Measurements from ENCODE around the gene HK2.

The HK2 gene

DNA sequence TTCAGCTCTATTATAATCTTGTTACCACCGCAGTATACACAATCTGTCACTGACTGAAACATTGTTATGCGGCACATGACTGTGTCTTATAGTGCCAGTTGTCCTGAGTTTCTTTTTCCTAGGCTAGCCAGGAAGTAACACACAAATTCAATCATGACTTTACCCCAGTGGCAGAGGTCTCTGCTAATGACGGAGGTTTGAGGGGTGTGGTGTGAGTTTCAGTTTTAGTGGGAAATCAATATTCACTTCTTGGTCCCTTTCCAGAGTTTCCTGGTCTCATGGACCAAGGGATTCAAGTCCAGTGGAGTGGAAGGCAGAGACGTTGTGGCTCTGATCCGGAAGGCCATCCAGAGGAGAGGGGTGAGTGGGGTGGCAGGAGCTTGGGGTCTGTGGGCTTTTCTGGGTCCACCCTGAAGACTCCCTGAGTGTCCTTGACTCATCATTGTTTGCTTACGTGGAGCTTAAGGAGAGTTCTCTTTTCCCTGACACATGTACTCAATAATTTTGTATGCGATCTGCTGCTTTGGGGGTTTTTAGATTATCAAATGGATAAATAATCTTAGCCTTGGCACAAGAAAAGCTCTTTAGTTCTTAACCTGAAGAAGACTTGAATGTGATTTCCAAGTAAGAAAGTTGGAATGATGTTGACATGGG, 39.2 kb downstream of the HK2 start:
- peak overlapping the region in 1 of 21 experiments; percentile 64 for H3K27ac ChIP-seq
- no peak overlapping the region for H3K4me3 ChIP-seq

DNA sequence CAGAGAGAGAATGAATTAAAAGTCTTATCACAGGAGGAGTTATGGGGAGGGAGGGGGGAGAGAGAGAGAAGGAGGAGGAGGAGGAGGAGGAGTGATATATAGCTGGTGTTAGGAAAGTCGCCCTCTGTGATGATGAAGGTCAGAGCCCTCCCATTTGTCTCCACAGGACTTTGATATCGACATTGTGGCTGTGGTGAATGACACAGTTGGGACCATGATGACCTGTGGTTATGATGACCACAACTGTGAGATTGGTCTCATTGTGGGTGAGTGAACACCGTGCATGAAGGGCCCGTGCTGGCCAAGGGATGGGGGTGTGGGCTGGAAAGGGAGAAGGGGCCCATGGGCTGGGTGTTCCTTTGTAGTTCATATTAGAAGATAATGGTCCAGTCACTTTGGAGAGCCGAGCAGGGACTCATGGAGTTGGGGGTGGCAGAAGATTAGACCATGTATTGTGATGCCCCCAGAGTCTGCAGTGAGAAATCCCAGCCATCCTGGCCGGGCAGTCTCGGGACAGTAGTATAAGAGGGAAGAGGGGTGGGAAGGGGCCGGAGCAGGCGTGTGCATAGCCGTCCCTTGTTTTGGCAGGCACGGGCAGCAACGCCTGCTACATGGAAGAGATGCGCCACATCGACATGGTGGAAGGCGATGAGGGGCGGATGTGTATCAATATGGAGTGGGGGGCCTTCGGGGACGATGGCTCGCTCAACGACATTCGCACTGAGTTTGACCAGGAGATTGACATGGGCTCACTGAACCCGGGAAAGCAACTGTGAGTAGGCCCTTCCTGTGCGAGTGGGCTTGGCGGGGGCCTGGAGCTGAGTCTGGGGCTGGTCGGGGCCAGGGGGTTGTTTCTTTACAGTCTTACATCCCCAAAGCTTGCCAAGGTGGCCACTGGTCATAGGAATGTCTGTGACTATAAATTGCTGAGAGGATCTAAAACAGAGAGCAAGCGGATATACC, 40.0 kb downstream of the HK2 start:
- no peak overlapping the region for H3K4me3 ChIP-seq
- peak overlapping the region in 11 of 21 experiments; percentile 8 to 71 (median 50) for H3K27ac ChIP-seq

DNA sequence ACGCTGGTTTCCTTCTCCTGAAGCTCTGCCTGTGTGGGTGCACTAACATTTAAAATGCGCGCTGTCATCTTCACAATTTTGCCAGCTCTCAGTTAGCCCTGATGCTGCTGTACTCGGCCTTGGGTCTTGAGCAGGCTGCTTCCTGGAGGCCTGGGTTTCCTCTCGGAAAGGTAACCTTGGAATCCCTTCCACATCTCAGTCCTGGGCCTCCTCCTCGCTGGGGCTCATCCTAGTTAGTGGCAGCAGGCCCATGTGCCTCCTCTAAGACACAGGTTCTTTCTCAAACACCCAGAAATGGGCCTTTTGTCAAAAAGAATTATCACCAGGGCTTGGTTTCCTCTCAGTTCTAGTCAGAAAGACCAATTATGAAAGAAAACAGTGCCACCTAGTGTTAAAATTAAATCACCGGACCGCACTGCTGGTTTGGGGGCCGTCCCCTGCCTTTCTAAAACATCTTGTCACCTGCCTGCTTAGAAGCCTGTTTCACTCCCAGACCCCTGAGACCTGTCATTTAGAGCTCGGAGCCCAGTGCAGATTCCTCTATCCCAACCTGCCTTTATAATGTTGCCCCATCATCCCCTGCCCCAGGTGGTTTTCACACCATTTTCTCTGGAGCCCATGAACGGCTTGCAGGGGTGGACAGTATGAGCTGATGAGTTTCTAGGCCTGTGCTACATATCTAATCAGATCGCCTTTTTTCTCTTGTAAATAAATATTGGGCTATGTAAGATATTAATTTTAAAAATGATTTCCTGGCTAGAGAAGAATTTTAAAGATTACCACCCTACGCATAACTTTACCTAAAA, 42.4 kb downstream of the HK2 start:
- H3K27ac ChIP-seq = peak overlapping the region in 12 of 21 experiments; percentile 8 to 71 (median 56)
- H3K4me3 ChIP-seq = no peak overlapping the region

DNA sequence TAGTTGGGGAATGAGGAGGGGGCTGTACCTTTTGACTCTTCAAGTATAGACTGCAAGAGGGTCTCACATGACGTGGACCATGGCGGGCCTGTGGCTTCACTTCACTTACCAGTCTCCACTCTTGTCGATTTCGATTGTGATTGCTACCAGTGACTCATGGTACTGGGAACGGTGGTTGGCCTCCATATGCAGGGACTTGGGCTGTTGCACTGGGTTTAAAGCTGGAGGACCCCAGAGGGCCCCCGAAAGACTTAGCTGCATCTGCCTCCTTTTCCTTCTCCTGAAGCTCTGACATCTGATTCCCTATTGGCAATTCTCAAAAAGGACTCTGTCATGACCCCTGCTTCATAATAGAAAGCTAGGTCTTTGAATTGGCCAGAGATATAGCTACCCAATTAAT, 43.4 kb downstream of the HK2 start:
- Histone ChIP-seq H3K27ac (no peak overlapping the region), H3K4me3 (no peak overlapping the region)

- no peak overlapping the region for H3K4me3 ChIP-seq
Measured at GRCh38 chr2:74877781-74878433, 44.0 kb downstream of the HK2 start.

DNA sequence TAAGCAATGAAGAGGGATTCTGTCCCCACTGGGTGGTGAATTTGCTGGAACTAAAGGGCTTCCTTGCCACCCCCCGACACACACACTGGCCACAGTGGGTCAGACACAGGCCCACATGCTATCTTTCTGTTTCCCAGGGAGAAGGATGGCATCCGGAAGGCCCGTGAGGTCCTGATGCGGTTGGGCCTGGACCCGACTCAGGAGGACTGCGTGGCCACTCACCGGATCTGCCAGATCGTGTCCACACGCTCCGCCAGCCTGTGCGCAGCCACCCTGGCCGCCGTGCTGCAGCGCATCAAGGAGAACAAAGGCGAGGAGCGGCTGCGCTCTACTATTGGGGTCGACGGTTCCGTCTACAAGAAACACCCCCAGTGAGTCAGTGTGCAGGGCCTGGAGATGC, 44.6 kb downstream of the HK2 start:
- no peak overlapping the region for H3K27ac ChIP-seq
- no peak overlapping the region for H3K4me3 ChIP-seq

More at GRCh38 chr2:74877781-74878433, 44.0 kb downstream of the HK2 start:
- H3K27ac ChIP-seq = no peak overlapping the region

DNA sequence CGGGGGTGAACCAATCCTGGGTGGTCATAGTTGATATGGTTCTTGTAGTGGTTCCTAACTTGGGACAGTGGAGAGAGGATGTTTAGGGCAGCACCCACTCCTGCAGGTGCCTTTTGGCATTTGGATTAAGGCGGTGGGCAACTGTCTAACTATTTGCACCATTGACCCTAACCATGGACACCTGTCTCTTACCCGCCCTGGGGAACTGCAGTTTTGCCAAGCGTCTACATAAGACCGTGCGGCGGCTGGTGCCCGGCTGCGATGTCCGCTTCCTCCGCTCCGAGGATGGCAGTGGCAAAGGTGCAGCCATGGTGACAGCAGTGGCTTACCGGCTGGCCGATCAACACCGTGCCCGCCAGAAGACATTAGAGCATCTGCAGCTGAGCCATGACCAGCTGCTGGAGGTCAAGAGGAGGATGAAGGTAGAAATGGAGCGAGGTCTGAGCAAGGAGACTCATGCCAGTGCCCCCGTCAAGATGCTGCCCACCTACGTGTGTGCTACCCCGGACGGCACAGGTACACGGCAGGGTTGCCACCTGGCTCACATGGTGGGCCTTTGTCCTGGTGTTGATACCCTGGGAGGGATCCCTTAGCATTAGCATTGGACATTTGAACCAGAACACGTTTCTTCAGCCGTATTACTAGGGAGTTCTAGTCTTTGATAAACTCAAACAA, 46.3 kb downstream of the HK2 start:
- no peak overlapping the region for H3K27ac ChIP-seq
- no peak overlapping the region for H3K4me3 ChIP-seq

GRCh38 chr2:74881176-74881575, 47.2 kb downstream of the HK2 start:
- Histone ChIP-seq H3K4me3 (no peak overlapping the region), H3K27ac (no peak overlapping the region)

- Histone ChIP-seq H3K27ac (no peak overlapping the region), H3K4me3 (no peak overlapping the region)
Measured at GRCh38 chr2:74881626-74882298, 47.8 kb downstream of the HK2 start.

- no peak overlapping the region for H3K27ac ChIP-seq
- no peak overlapping the region for H3K4me3 ChIP-seq
Measured at GRCh38 chr2:74882299-74882687, 48.4 kb downstream of the HK2 start.

- Histone ChIP-seq H3K27ac (no peak overlapping the region), H3K4me3 (no peak overlapping the region)
Measured at GRCh38 chr2:74883011-74883410, 49.1 kb downstream of the HK2 start.

DNA sequence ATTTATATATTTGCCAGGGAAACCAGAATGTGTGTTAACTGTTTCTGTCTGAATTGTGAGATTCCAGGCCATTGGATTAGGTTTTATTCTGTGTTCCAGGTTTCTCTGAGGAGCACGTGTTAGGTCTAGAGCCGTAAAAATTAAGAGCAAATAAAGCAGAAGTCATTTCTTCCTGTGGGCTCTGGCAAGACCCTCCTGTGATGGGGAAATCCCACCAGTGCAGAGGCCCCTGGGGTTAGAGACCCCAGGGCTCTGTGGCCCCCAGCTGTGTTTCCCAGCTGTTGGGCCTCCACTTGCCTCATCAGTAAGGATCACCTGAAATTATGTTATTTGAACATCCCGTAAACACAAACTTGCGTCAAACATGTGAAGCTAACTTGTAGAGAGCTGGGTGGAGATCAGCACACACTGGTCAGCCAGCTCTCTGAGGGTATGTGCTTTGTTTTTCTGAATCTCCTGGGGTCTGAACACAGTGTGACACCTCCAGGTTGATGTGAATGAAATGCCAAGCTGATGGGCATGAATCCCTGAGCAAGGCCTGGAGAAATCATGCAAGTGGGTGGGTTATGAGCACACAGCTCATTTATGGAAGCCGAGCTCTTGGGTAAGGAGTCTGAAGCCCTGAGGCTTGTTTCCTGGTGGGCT, 50.3 kb downstream of the HK2 start:
- no peak overlapping the region for H3K27ac ChIP-seq
- no peak overlapping the region for H3K4me3 ChIP-seq

- no peak overlapping the region for H3K27ac ChIP-seq
Measured at GRCh38 chr2:74884866-74885265, 50.9 kb downstream of the HK2 start.

DNA sequence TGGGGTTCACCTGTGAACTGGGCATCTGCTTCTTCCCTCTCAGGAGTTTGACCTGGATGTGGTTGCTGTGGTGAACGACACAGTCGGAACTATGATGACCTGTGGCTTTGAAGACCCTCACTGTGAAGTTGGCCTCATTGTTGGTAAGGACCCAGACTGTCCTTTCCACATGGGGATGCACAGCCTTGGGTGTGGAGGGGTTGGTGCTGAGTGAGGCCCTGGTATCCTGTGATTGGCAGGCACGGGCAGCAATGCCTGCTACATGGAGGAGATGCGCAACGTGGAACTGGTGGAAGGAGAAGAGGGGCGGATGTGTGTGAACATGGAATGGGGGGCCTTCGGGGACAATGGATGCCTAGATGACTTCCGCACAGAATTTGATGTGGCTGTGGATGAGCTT, 52.3 kb downstream of the HK2 start:
- no peak overlapping the region for H3K27ac ChIP-seq
- H3K4me3 ChIP-seq = no peak overlapping the region

More at GRCh38 chr2:74884866-74885265, 50.9 kb downstream of the HK2 start:
- H3K4me3 ChIP-seq = no peak overlapping the region

DNA sequence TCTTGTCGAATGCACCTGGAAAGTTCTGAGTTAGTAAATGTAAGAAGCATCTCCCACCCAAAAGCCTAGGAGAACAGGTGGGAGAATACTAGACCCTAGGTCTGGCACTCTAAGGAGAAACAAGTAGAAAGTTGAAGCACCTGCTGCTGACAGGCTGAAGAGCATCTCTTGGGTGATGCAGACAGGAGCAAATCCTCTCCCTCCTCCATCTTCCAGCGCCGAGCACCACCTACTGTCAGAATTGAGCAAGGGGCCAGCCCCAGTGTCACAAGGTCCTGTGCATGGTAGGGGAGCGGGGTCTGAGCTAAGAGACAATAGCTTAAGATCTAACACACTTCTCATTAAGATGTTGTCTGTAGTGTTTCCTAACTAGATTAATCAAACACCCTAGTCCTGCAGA, 52.9 kb downstream of the HK2 start:
- H3K4me3 ChIP-seq = no peak overlapping the region

GRCh38 chr2:74887445-74887951, 53.6 kb downstream of the HK2 start:
- H3K27ac ChIP-seq = peak overlapping the region in 3 of 21 experiments; percentile 14 to 41 (median 34)
- no peak overlapping the region for H3K4me3 ChIP-seq

More for the DNA sequence above, 52.9 kb downstream of the HK2 start:
- no peak overlapping the region for H3K27ac ChIP-seq

DNA sequence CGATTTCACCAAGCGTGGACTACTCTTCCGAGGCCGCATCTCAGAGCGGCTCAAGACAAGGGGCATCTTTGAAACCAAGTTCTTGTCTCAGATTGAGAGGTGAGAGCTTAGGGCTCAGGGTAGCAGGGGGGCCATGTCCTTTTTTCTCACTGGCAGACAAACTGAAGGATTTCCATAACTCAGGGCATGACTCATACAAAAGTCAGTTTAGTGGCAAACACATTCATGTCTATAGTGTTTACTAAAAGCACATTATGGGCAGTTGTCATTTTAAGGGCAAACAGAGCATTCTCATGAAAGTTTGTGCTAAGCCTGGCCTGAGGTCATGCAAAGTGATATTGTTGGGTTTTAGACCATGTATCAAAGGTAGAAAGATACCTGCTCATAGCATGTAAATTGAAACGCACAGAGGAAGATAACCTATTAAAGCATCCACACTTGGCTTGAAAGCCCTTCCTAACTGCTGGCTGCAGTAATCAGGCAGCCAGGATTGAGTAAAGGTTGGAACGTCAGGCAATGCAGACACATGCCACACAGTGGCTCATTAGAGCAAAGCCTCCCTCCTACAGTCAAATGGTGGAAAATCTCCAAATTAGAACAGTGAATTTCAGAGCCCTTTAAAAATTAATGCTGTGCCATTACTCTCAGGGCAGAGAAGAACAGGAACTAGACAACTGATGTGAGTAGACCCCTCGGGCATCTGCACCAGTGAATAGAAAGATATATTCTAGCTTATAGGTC, 54.2 kb downstream of the HK2 start:
- Histone ChIP-seq H3K4me3 (no peak overlapping the region), H3K27ac (peak overlapping the region in 2 of 21 experiments; percentile 14 to 41)
